ENCODE results near the gene CFAP74. TPM values are rescaled to one million over a fixed set of nuclear protein-coding genes. Genes with fewer than 3 reads are reported as not detected.

Gene CFAP74
- total and polyA plus RNA-seq, 9 donors: 0.05 to 8.0 (median 0.58) TPM; not detected in 1

GRCh38 chr1:2049225-2049717 is 45.7 kb upstream of the CFAP74 start:
- no peak for DNase-seq
- TF ChIP-seq EP300 (IDR thresholded peaks at IDR 0.05) (no peak), CTCF (IDR thresholded peaks at IDR 0.05) (no peak), POLR2A (IDR thresholded peaks at IDR 0.05) (no peak)
- WGBS, 3 donors: 25 to 32% (median 31%) methylated on average over 14 of the region's 14 CpGs
- no peaks in the 10 kb centered on the region for H3K27me3 ChIP-seq
- peaks cover 4% of the 10 kb centered on the region for H3K4me1 ChIP-seq (ENCODE audit: insufficient read depth)
- peak overlapping the region; percentile 39 for H3K4me3 ChIP-seq
- no peaks in the 10 kb centered on the region for H3K36me3 ChIP-seq
- H3K9me3 ChIP-seq: no peaks in the 10 kb centered on the region
- H3K27ac ChIP-seq: no peak overlapping the region
- intact Hi-C loops (cut with DNase I): loop anchor here (5.0 kb wide), 4 partner anchors 87 to 107 kb away; no protein-coding TSS in a partner anchor

- H3K27ac ChIP-seq: no peak overlapping the region
- no peak overlapping the region for H3K4me3 ChIP-seq
- H3K27me3 ChIP-seq: no peaks in the 10 kb centered on the region
- H3K9me3 ChIP-seq: no peaks in the 10 kb centered on the region
- peaks cover 4% of the 10 kb centered on the region for H3K4me1 ChIP-seq (ENCODE audit: insufficient read depth)
- intact Hi-C loops (cut with DNase I): loop anchor here (5.0 kb wide), 4 partner anchors 86 to 106 kb away; no protein-coding TSS in a partner anchor
- 65 to 68% (median 67%) methylated on average over 22 to 25 of the region's 25 CpGs for WGBS, 3 donors
- no peak for TF ChIP-seq POLR2A (IDR thresholded peaks at IDR 0.05)
- no peak for TF ChIP-seq EP300 (IDR thresholded peaks at IDR 0.05)
- TF ChIP-seq CTCF (IDR thresholded peaks at IDR 0.05): no peak
- DNase-seq: no peak
- H3K36me3 ChIP-seq: no peaks in the 10 kb centered on the region
Observed at GRCh38 chr1:2047749-2048729, 44.5 kb upstream of the CFAP74 start.

DNA sequence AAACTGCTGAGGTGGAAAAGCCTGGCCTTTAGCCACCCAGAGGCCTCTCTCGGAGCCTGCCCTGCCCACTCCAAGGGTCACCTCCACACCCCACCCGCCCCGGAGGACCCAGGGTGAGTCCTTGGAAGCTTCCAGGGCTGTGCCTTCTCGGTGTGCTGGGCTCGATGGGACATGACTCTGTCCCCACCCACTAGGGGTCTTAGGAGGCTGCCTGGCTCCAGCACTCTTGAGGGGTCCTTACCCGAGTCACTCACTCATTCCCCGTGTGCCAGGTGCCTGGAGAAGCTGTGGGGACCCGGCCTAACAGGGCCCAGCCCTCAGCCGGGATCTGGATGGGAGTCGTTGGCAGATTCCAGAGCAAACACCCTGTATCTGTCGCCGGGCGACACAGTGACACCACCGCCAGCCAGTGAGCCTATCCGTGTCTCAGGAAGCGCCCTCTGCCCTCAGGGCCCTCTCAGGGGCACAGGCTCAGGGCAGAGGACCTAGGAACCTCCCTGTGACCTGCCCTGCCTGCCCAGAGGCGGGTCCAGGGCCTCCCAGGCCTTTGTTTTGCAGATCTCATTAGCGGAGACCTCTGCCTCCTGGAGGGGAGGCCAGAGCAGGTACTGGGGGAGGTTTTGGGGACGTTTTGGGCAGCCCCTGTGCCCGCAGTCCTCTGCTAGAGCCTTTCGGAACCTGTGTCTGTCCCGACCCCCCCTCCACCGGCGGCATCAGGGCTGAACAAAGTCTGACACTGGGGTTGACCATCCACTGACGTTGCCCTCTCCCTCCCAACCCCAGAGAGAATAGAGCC is 43.6 kb upstream of the CFAP74 start:
- no peaks in the 10 kb centered on the region for H3K36me3 ChIP-seq
- H3K27me3 ChIP-seq: no peaks in the 10 kb centered on the region
- peaks cover 4% of the 10 kb centered on the region for H3K4me1 ChIP-seq (ENCODE audit: insufficient read depth)
- no peak for TF ChIP-seq POLR2A (IDR thresholded peaks at IDR 0.05)
- no peak for TF ChIP-seq EP300 (IDR thresholded peaks at IDR 0.05)
- no peak for TF ChIP-seq CTCF (IDR thresholded peaks at IDR 0.05)
- H3K9me3 ChIP-seq: no peaks in the 10 kb centered on the region
- H3K4me3 ChIP-seq: no peak overlapping the region
- 51 to 62% (median 51%) methylated on average over 25 of the region's 25 CpGs for WGBS, 3 donors
- DNase-seq: no peak
- intact Hi-C loops (cut with DNase I): loop anchor here (5.0 kb wide), 4 partner anchors 85 to 105 kb away; no protein-coding TSS in a partner anchor
- H3K27ac ChIP-seq: no peak overlapping the region
